22Rv1 (cell line): ENCODE data around the gene DSG1.

Source experiments
- ZFX ChIP-seq: fragments of 450-650 bp; IDR thresholded peaks from 2 replicates; pipeline ENCODE4 v1.6.1; 2017; ENCODE audit warnings: antibody characterized with exemption, borderline replicate concordance
- TF ChIP-seq, protein P1 (sequence below): fragments of 450-650 bp; IDR thresholded peaks from 2 replicates; pipeline ENCODE4 v1.5.1; 2017; ENCODE audit warnings: mild to moderate bottlenecking

DNA sequence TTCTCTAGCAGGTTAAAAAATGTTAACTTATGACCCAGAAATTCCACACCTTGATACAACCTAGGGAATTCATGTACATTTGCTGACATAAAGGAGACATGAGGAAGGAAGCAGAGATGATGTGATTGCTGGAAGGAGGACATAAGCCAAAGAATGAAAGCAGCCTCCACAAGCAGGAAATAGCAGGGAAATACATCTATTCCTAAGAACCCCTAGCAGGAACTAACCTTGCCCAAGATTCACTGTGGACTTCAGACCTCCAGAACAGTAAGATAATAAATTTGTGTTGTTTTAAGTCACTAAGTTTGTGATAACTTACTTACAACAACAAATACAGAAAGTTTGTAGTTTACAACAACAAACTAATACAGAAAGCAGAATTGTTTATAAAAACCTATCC, 54.0 kb downstream of the DSG1 start:
- TF ChIP-seq, protein P1, sequence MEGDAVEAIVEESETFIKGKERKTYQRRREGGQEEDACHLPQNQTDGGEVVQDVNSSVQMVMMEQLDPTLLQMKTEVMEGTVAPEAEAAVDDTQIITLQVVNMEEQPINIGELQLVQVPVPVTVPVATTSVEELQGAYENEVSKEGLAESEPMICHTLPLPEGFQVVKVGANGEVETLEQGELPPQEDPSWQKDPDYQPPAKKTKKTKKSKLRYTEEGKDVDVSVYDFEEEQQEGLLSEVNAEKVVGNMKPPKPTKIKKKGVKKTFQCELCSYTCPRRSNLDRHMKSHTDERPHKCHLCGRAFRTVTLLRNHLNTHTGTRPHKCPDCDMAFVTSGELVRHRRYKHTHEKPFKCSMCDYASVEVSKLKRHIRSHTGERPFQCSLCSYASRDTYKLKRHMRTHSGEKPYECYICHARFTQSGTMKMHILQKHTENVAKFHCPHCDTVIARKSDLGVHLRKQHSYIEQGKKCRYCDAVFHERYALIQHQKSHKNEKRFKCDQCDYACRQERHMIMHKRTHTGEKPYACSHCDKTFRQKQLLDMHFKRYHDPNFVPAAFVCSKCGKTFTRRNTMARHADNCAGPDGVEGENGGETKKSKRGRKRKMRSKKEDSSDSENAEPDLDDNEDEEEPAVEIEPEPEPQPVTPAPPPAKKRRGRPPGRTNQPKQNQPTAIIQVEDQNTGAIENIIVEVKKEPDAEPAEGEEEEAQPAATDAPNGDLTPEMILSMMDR: no peak
- TF ChIP-seq ZFX: no peak
